Body of pancreas (tissue), 4 donors: ENCODE data around the gene LBP.

ENCODE experiments used
- POLR2A ChIP-seq, 3 donors: fragments of 450-650 bp; IDR thresholded peaks; one replicate each; pipeline ENCODE4 v1.6.1; 2016; ENCODE audit warnings: antibody characterized with exemption in 3 of 3, mild to moderate bottlenecking in 2 of 3
- TF ChIP-seq, protein P1 (sequence below), 7 experiments: fragments of 450-650 bp in 4 of 7; fragments of 200-600 bp in 3 of 7; sonication (generic) in 3 of 7; IDR thresholded peaks; one replicate each; pipeline ENCODE4 v1.5.1; 2016 to 2019; ENCODE audit warnings: antibody characterized with exemption in 7 of 7

DNA sequence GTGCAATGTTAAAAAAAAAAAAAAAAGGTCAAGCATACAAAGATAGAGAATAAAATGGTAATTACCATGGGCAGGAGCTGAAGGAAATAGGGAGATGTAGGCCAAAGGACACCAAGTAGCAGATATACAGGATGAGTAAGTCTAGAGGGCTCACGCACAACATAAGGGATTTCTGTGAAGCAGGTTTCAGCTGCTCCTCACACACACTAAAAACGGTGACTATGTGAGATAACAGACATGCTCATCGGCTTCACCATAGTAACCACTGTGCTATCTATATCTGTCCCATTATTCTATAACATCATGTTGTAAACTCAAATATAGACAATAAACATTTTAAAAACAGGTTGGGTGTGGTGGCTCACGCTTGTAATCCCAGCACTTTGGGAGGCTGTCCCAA lies 77.3 kb downstream of the LBP start:
- TF ChIP-seq, protein P1, sequence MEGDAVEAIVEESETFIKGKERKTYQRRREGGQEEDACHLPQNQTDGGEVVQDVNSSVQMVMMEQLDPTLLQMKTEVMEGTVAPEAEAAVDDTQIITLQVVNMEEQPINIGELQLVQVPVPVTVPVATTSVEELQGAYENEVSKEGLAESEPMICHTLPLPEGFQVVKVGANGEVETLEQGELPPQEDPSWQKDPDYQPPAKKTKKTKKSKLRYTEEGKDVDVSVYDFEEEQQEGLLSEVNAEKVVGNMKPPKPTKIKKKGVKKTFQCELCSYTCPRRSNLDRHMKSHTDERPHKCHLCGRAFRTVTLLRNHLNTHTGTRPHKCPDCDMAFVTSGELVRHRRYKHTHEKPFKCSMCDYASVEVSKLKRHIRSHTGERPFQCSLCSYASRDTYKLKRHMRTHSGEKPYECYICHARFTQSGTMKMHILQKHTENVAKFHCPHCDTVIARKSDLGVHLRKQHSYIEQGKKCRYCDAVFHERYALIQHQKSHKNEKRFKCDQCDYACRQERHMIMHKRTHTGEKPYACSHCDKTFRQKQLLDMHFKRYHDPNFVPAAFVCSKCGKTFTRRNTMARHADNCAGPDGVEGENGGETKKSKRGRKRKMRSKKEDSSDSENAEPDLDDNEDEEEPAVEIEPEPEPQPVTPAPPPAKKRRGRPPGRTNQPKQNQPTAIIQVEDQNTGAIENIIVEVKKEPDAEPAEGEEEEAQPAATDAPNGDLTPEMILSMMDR (IDR thresholded peaks at IDR 0.05): no peak
- no peak for TF ChIP-seq POLR2A (IDR thresholded peaks at IDR 0.05)
